GM12878 (cell line): ENCODE data around the gene IFT52. TPM values are rescaled to one million over a fixed set of nuclear protein-coding genes. Genes with fewer than 3 reads are reported as not detected.

Experiments
- ATAC-seq: fragments of 200-7000 bp; cut with Tn5 transposase; 3 replicates; pipeline ENCODE4 v1.9.1; 2020; ENCODE audit warnings: mild to moderate bottlenecking, moderate library complexity
- BruUV-seq: library from RNA; stranded (reverse); fragments of 400-500 nt; replicated peaks from 2 replicates; lab custom pipeline; 2021; lab: Mats Ljungman, UMichigan
- CTCF ChIA-PET: fragments of 300-600 bp; sonication (Branson Sonifier 250); formaldehyde crosslinking; extraction: SDS; loops from one replicate; lab custom pipeline; 2021; ENCODE audit warnings: inconsistent platforms; lab: Yijun Ruan, JAX
- POLR2A ChIA-PET: fragments of 350-600 bp; formaldehyde crosslinking; extraction: SDS; loops from one replicate; lab custom pipeline; 2021; ENCODE audit warnings: inconsistent platforms; lab: Charles Lee
- RAD21 ChIA-PET: fragments of 300-600 bp; sonication (Branson Sonifier 250); formaldehyde crosslinking; loops from one replicate; lab custom pipeline; 2023; ENCODE audit warnings: antibody characterized with exemption; ENCODE audit not compliant: unreplicated experiment; lab: Charles Lee
- SMC1A ChIA-PET: fragments of 300-600 bp; sonication (Branson Sonifier 250); formaldehyde crosslinking; loops from one replicate; lab custom pipeline; 2023; ENCODE audit not compliant: unreplicated experiment, uncharacterized antibody; lab: Charles Lee
- DNase-seq: peaks from one replicate; pipeline ENCODE4 v3.0.0-alpha.2; 2011; ENCODE audit warnings: low read depth, low spot score
- FAIRE-seq: peaks from 3 replicates; lab custom pipeline; 2011; peaks lifted over from hg19 to GRCh38; lab: Jason Lieb, UNC
- H2AFZ ChIP-seq: 2 replicates; pipeline ENCODE4 v1.6.0; 2011; ENCODE audit warnings: low read depth, low read length, control low read depth; ENCODE audit not compliant: control insufficient read depth
- H3K27ac ChIP-seq: 2 replicates; pipeline ENCODE4 v1.5.1; 2011; ENCODE audit warnings: control low read depth; ENCODE audit not compliant: control insufficient read depth, insufficient read depth
- H3K27me3 ChIP-seq, 2 experiments: replicated peaks in 1 of 2; 2 replicates each; pipeline versions ENCODE4 v1.6.0 to v1.6.1; 2011; ENCODE audit warnings: low read length in 1 of 2; ENCODE audit not compliant: control insufficient read depth in 2 of 2, insufficient read depth in 2 of 2
- H3K36me3 ChIP-seq, 2 experiments: 2 replicates each; pipeline ENCODE4 v1.5.1; 2011; ENCODE audit warnings: low read length in 1 of 2; ENCODE audit not compliant: control insufficient read depth in 2 of 2, insufficient read depth in 2 of 2
- H3K4me1 ChIP-seq: 2 replicates; pipeline ENCODE4 v1.6.1; 2011; ENCODE audit warnings: mild to moderate bottlenecking, low read length, moderate library complexity, mixed read lengths; ENCODE audit not compliant: control insufficient read depth, insufficient read depth
- H3K4me2 ChIP-seq: 2 replicates; pipeline ENCODE4 v1.6.0; 2011; ENCODE audit warnings: control low read depth; ENCODE audit not compliant: control insufficient read depth, insufficient read depth
- H3K4me3 ChIP-seq: fragments of 200-600 bp; sonication (generic); 2 replicates; pipeline ENCODE4 v1.5.1; 2016
- H3K79me2 ChIP-seq: 2 replicates; pipeline ENCODE4 v1.6.0; 2011; ENCODE audit warnings: low read length; ENCODE audit not compliant: control insufficient read depth, insufficient read depth
- H3K9ac ChIP-seq: 2 replicates; pipeline ENCODE4 v1.8.0; 2011; ENCODE audit warnings: low read length, control low read depth, mixed read lengths; ENCODE audit not compliant: control insufficient read depth, insufficient read depth
- H3K9me3 ChIP-seq: replicated peaks from 3 replicates; pipeline ENCODE4 v1.5.1; 2011; ENCODE audit warnings: mild to moderate bottlenecking, low read length; ENCODE audit not compliant: control insufficient read depth, insufficient read depth
- H4K20me1 ChIP-seq: 2 replicates; pipeline ENCODE4 v1.6.0; 2011; ENCODE audit not compliant: control insufficient read depth, insufficient read depth
- CHD4 ChIP-seq: fragments of 200-600 bp; sonication (generic); IDR thresholded peaks from 2 replicates; pipeline ENCODE4 v1.6.1; 2016; ENCODE audit warnings: mild to moderate bottlenecking
- CREM ChIP-seq: IDR thresholded peaks from 2 replicates; pipeline ENCODE4 v1.6.1; 2014; ENCODE audit warnings: antibody characterized with exemption, low read depth
- EED ChIP-seq: sonication (generic); IDR thresholded peaks from 2 replicates; pipeline ENCODE4 v1.6.1; 2016; ENCODE audit warnings: antibody characterized with exemption, low read depth
- GATAD2B ChIP-seq: fragments of 450-650 bp; conservative IDR thresholded peaks from 2 replicates; pipeline ENCODE4 v1.6.1; 2017; ENCODE audit warnings: low read depth, mild to moderate bottlenecking, moderate library complexity
- HDAC6 ChIP-seq: fragments of 200-600 bp; sonication (generic); IDR thresholded peaks from one replicate; pipeline ENCODE4 v1.8.0; 2017; ENCODE audit warnings: antibody characterized with exemption; ENCODE audit not compliant: unreplicated experiment
- NFYA ChIP-seq: IDR thresholded peaks from 2 replicates; pipeline ENCODE4 v1.6.1; 2011; ENCODE audit warnings: low read depth, mild to moderate bottlenecking, low read length, improper control_type of control experiment, borderline replicate concordance
- POU2F2 ChIP-seq: IDR thresholded peaks from 3 replicates; pipeline ENCODE4 v1.6.1; 2011; ENCODE audit warnings: low read depth, mild to moderate bottlenecking, low read length, borderline replicate concordance
- SMARCA5 ChIP-seq: fragments of 450-650 bp; IDR thresholded peaks from 2 replicates; pipeline ENCODE4 v1.6.1; 2017; ENCODE audit warnings: mild to moderate bottlenecking
- SRF ChIP-seq, 2 experiments: IDR thresholded peaks; 2 replicates each; pipeline ENCODE4 v1.6.1; 2011; ENCODE audit warnings: low read depth in 2 of 2, low read length in 2 of 2, mild to moderate bottlenecking in 1 of 2, moderate library complexity in 1 of 2
- SUPT20H ChIP-seq: IDR thresholded peaks from 2 replicates; pipeline ENCODE4 v1.6.1; 2011; ENCODE audit warnings: low read depth, mild to moderate bottlenecking, low read length, moderate library complexity, borderline replicate concordance; ENCODE audit not compliant: control insufficient read depth
- ZZZ3 ChIP-seq: IDR thresholded peaks from 2 replicates; pipeline ENCODE4 v1.6.1; 2011; ENCODE audit warnings: low read depth; ENCODE audit not compliant: control insufficient read depth, insufficient read length
- WGBS: methylation state at CpG from one replicate; pipeline ENCODE4 v1.1.6; 2016; ENCODE audit warnings: low lambda C conversion rate; ENCODE audit not compliant: insufficient replicate concordance, insufficient coverage; ENCODE audit errors: missing lambda C conversion rate; 5-methylcytosine and 5-hydroxymethylcytosine counted together
- in situ Hi-C: fragments of 300-500 bp; cut with MboI; formaldehyde crosslinking; loops from 9 replicates; pipeline ENCODE4 v1.14.3; 2018; ENCODE audit warnings: mixed read lengths
- intact Hi-C: fragments of 100-400 bp; cut with micrococcal nuclease; formaldehyde crosslinking; loops from one replicate; pipeline ENCODE4 v1.14.2; 2022; ENCODE audit not compliant: unreplicated experiment
- polyA plus RNA-seq, 11 experiments: library from polyadenylated mRNA; depleted of rRNA in 4 of 11; unstranded in 6 of 11; stranded (reverse) in 5 of 11; fragments of >200 nt; fragmentation: Nextera tagmentation in 4 of 11; fragmentation: Illumina TruSeq in 1 of 11; extraction: Ambion mirVana in 4 of 11; extraction: Trizol in 1 of 11; gene quantifications; 1 replicate in 1 of 11; 2 replicates in 10 of 11; pipeline versions ENCODE4 v1.2.1 to v1.2.3, GENCODE V29; 2011 to 2016; ENCODE audit warnings: inconsistent platforms in 2 of 11, missing spikeins in 2 of 11, low read depth in 1 of 11
- total RNA-seq, 4 experiments: library from RNA; depleted of rRNA in 3 of 4; stranded (reverse); fragments of >200 nt in 3 of 4; fragmentation: Illumina TruSeq in 1 of 4; extraction: Trizol in 1 of 4; gene quantifications; 2 replicates each; pipeline versions ENCODE4 v1.2.1 to v1.2.3, GENCODE V29; 2013 to 2021
- TF ChIP-seq, protein P1 (sequence below): fragments of 450-650 bp; formaldehyde crosslinking; IDR thresholded peaks from 2 replicates; pipeline ENCODE4 v1.4.0; 2022; ENCODE audit warnings: mild to moderate bottlenecking, moderate library complexity
- TF ChIP-seq, protein P2 (sequence below), 3 experiments: IDR thresholded peaks in 2 of 3; conservative IDR thresholded peaks in 1 of 3; 2 replicates each; pipeline ENCODE4 v1.5.1; 2011; ENCODE audit warnings: low read depth in 3 of 3, low read length in 3 of 3, mild to moderate bottlenecking in 3 of 3, control low read depth in 2 of 3, moderate library complexity in 2 of 3, inconsistent platforms in 1 of 3, mixed read lengths in 1 of 3; ENCODE audit not compliant: control insufficient read depth in 2 of 3, insufficient read depth in 1 of 3; ENCODE audit errors: extremely low read depth in 1 of 3

IFT52 gene
- total and polyA plus RNA-seq, 10 of the 15 experiments (the other 5 are each of a cell fraction or from before 2014, with no cell fraction given): 18.1 to 30.5 (median 26.0) TPM

DNA sequence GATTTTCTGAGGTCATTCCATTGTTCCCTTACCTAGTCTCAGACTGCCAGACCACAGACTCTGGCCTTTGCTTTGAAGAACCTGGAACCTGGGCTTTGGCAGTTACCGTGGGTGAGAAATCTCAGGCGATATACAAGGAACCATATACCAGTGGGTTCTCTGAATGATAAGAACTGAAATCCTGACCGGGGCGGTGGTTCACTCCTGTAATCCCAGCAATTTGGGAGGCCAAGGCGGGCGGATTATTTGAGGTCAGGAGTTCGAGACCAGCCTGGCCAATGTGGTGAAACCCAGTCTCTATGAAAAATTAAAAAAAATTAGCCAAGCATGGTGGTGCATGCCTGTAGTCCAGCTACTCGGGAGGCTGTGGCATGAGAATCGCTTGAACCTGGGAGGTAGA is 46.2 kb upstream of the IFT52 start (continued):
- TF ChIP-seq, protein P1, sequence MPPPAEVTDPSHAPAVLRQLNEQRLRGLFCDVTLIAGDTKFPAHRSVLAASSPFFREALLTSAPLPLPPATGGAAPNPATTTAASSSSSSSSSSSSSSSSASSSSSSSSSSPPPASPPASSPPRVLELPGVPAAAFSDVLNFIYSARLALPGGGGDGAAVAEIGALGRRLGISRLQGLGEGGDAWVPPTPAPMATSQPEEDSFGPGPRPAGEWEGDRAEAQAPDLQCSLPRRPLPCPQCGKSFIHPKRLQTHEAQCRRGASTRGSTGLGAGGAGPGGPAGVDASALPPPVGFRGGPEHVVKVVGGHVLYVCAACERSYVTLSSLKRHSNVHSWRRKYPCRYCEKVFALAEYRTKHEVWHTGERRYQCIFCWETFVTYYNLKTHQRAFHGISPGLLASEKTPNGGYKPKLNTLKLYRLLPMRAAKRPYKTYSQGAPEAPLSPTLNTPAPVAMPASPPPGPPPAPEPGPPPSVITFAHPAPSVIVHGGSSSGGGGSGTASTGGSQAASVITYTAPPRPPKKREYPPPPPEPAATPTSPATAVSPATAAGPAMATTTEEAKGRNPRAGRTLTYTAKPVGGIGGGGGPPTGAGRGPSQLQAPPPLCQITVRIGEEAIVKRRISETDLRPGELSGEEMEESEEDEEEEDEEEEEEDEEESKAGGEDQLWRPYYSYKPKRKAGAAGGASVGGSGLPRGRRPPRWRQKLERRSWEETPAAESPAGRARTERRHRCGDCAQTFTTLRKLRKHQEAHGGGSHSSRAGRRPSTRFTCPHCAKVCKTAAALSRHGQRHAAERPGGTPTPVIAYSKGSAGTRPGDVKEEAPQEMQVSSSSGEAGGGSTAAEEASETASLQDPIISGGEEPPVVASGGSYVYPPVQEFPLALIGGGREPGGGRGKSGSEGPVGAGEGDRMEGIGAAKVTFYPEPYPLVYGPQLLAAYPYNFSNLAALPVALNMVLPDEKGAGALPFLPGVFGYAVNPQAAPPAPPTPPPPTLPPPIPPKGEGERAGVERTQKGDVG (CRISPR knock-in tag): no peak
- no peak for TF ChIP-seq SMARCA5
- TF ChIP-seq NFYA: no peak
- TF ChIP-seq GATAD2B: no peak
- TF ChIP-seq EED: no peak
- TF ChIP-seq SRF (IDR thresholded peaks at IDR 0.05; ENCODE audit: low read depth in 2 of 2, low read length in 2 of 2): no peak
- TF ChIP-seq CREM: no peak
- TF ChIP-seq CHD4: no peak

DNA sequence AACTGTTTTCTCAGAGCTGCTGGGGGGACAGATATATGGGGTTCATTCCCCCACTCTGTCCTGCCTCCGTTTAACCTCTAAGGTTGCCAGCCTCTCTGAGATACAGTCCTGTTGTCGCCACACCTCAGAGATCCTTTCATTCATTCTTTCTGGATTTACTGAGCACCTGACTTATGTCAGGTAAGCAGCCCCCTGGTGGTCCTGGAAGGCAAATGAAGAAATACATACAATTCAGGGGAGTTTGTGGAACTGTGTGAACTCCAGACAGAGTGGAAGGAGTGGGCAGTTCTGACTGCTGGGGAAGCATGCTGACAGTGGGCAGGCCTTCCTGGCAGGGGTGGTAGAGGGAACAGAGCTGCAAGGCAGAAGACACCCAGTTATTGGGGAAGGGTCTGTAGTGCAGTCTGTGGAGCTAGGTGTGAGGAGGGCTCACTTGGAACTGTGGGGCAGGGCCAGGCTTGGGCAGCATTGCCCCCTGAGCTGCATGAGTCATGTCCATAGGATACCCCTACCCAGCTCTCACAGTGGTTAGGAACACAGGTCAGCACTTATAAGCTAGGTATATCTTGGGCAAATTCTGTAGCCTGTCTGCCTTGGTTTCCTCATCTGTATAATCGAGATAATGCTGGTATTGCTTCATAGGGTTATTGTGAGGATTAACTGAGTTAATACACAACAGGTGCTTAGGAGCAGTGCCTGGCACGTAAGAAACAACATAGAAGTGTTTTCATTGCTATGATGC is 44.7 kb upstream of the IFT52 start:
- H4K20me1 ChIP-seq: no peaks in the 10 kb centered on the region
- no peaks in the 10 kb centered on the region; a peak in 1 of 4 replicates for H3K27me3 ChIP-seq
- H3K9me3 ChIP-seq: no peaks in the 10 kb centered on the region
- H3K4me3 ChIP-seq: no peak overlapping the region
- ATAC-seq: no peak
- H3K9ac ChIP-seq: no peak overlapping the region
- DNase-seq: no peak
- no TSS peak for BruUV-seq
- ChIA-PET SMC1A (interaction anchor here (0.8 kb wide), 1 partner anchor 146 kb away, joined by 3 read pairs; no protein-coding TSS in a partner anchor), POLR2A (no interaction called here), CTCF (interaction anchor here (0.6 to 1.3 kb wide), 4 partner anchors 10 to 546 kb away, joined by 3 to 4 read pairs (median 4); no protein-coding TSS in a partner anchor), RAD21 (interaction anchor here (1.0 kb wide), 1 partner anchor 146 kb away, joined by 5 read pairs; no protein-coding TSS in a partner anchor)
- no peaks in the 10 kb centered on the region for H3K79me2 ChIP-seq
- in situ Hi-C loops: no loop called here
- H3K4me2 ChIP-seq: no peak overlapping the region
- no peak overlapping the region for H2AFZ ChIP-seq
- TF ChIP-seq ZZZ3 (no peak), POU2F2 (no peak), SUPT20H (no peak), HDAC6 (no peak)
- TF ChIP-seq, protein P2, sequence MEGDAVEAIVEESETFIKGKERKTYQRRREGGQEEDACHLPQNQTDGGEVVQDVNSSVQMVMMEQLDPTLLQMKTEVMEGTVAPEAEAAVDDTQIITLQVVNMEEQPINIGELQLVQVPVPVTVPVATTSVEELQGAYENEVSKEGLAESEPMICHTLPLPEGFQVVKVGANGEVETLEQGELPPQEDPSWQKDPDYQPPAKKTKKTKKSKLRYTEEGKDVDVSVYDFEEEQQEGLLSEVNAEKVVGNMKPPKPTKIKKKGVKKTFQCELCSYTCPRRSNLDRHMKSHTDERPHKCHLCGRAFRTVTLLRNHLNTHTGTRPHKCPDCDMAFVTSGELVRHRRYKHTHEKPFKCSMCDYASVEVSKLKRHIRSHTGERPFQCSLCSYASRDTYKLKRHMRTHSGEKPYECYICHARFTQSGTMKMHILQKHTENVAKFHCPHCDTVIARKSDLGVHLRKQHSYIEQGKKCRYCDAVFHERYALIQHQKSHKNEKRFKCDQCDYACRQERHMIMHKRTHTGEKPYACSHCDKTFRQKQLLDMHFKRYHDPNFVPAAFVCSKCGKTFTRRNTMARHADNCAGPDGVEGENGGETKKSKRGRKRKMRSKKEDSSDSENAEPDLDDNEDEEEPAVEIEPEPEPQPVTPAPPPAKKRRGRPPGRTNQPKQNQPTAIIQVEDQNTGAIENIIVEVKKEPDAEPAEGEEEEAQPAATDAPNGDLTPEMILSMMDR (IDR thresholded peaks at IDR 0.05 in 2 of 3, conservative IDR thresholded peaks at IDR 0.05 in 1 of 3; ENCODE audit: control insufficient read depth in 2 of 3, extremely low read depth in 1 of 3, insufficient read depth in 1 of 3, low read depth in 3 of 3, low read length in 3 of 3): no peak
- no peak for FAIRE-seq
- no peaks in the 10 kb centered on the region for H3K36me3 ChIP-seq
- no peak overlapping the region for H3K27ac ChIP-seq
- intact Hi-C loops: no loop called here
- no peaks in the 10 kb centered on the region for H3K4me1 ChIP-seq
- 61% methylated on average over 4 of the region's 4 CpGs for WGBS
